Measurements from ENCODE around the gene LAMTOR2. TPM values are rescaled to one million over a fixed set of nuclear protein-coding genes. Genes with fewer than 3 reads are reported as not detected.

LAMTOR2 gene
- total RNA-seq, 1 experiment from 2014 or later: 52.0 TPM

DNA sequence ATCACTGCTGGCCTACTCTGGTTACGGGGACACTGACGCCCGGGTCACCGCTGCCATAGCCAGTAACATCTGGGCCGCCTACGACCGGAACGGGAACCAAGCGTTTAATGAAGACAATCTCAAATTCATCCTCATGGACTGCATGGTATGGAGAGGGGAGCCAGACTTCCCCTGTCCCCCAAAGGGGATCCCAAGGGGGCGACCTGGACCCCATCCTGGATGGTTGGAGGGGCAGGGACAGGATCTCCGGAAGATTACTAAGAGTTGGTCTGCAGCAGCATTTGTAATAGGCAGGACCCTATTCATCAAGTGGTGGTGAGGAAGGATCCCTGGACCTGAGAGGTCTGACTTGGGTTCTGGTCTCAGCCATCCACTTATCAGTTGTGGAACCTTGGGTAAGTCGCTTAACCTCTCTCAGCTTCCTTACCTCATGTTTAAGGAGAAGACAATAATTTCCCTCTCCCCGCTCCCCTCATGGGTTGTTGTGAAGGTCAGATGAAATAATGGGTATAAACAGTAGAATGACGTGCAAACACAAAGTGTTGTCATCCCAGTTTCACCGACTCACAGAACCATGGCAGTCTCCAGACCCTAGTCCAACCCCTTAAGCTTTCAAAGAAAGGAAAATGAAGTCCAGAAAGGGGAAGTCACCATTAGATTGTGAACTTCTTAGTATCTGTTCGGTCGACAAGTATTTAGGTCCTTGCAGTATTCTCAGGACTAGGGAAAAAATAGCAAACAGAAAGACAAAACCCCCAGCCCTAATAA is 883 bp downstream of the LAMTOR2 start:
- no peak for DNase-seq (ENCODE audit: low spot score)
- intact Hi-C loops (cut with micrococcal nuclease; ENCODE audit: unreplicated experiment): no loop called here
- no TSS peak for BruUV-seq (replicated peaks)
- Histone ChIP-seq H3K9me3 (ENCODE audit: low read depth, low read length, poor library complexity, severe bottlenecking) (no peaks in the 10 kb centered on the region), H3K27me3 (replicated peaks; ENCODE audit: insufficient read depth, low read depth, low read length, poor library complexity) (no peaks in the 10 kb centered on the region), H3K36me3 (ENCODE audit: insufficient read depth, low read length, poor library complexity, severe bottlenecking) (peaks cover 5% of the 10 kb centered on the region), H3K27ac (ENCODE audit: low read depth, low read length, poor library complexity, severe bottlenecking) (peak overlapping the region; percentile 95), H3K4me3 (ENCODE audit: low read depth, low read length, poor library complexity, severe bottlenecking) (peak overlapping the region; percentile 99), H3K4me1 (ENCODE audit: insufficient read depth, low read length, poor library complexity, severe bottlenecking) (peaks cover 9% of the 10 kb centered on the region)
- TF ChIP-seq, protein P1, sequence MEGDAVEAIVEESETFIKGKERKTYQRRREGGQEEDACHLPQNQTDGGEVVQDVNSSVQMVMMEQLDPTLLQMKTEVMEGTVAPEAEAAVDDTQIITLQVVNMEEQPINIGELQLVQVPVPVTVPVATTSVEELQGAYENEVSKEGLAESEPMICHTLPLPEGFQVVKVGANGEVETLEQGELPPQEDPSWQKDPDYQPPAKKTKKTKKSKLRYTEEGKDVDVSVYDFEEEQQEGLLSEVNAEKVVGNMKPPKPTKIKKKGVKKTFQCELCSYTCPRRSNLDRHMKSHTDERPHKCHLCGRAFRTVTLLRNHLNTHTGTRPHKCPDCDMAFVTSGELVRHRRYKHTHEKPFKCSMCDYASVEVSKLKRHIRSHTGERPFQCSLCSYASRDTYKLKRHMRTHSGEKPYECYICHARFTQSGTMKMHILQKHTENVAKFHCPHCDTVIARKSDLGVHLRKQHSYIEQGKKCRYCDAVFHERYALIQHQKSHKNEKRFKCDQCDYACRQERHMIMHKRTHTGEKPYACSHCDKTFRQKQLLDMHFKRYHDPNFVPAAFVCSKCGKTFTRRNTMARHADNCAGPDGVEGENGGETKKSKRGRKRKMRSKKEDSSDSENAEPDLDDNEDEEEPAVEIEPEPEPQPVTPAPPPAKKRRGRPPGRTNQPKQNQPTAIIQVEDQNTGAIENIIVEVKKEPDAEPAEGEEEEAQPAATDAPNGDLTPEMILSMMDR (conservative IDR thresholded peaks at IDR 0.05; ENCODE audit: low read depth, low read length): no peak
- TF ChIP-seq EZH2 (IDR thresholded peaks at IDR 0.05; ENCODE audit: borderline replicate concordance, low read depth, low read length, poor library complexity, severe bottlenecking): no peak
- CTCF ChIA-PET: no interaction called here
- POLR2A ChIA-PET (ENCODE audit: low non-redundant PET): no interaction called here

DNA sequence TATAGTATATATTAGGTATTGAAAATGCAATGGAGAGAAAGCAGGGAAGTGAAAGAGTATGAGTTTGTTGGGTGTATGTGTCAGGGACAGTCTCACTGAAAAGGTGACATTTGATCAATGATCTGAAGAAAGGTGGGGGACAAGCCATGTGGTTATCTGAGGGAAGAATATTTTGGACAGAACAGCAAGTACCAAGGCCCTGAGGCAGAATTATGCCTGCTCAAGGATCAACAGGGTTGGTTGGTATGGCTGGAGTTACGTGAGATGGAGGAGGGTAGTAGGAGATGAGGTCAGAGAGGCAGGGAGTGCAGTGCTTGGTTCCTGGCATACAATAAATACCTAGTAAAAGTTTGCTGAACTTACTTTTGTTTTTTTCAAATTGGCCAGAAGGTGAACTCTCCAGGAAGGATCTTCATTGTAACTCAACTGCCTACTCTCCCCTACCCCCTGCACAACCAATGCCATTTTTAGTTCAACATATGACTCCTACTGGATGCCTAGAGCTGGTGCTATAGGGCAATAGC is 1.8 kb downstream of the LAMTOR2 start:
- peaks cover 2% of the 10 kb centered on the region for H3K36me3 ChIP-seq (ENCODE audit: insufficient read depth, low read length, poor library complexity, severe bottlenecking)
- ChIA-PET CTCF (no interaction called here), POLR2A (ENCODE audit: low non-redundant PET) (no interaction called here)
- H3K27me3 ChIP-seq (replicated peaks; ENCODE audit: insufficient read depth, low read depth, low read length, poor library complexity): no peaks in the 10 kb centered on the region
- TF ChIP-seq, protein P1 (conservative IDR thresholded peaks at IDR 0.05; ENCODE audit: low read depth, low read length): no peak
- TF ChIP-seq EZH2 (IDR thresholded peaks at IDR 0.05; ENCODE audit: borderline replicate concordance, low read depth, low read length, poor library complexity, severe bottlenecking): no peak
- no peaks in the 10 kb centered on the region for H3K9me3 ChIP-seq (ENCODE audit: low read depth, low read length, poor library complexity, severe bottlenecking)
- no peak for DNase-seq (ENCODE audit: low spot score)
- no peak overlapping the region for H3K27ac ChIP-seq (ENCODE audit: low read depth, low read length, poor library complexity, severe bottlenecking)
- H3K4me1 ChIP-seq (ENCODE audit: insufficient read depth, low read length, poor library complexity, severe bottlenecking): peaks cover 18% of the 10 kb centered on the region
- no TSS peak for BruUV-seq (replicated peaks)
- intact Hi-C loops (cut with micrococcal nuclease; ENCODE audit: unreplicated experiment): no loop called here
- no peak overlapping the region for H3K4me3 ChIP-seq (ENCODE audit: low read depth, low read length, poor library complexity, severe bottlenecking)

DNA sequence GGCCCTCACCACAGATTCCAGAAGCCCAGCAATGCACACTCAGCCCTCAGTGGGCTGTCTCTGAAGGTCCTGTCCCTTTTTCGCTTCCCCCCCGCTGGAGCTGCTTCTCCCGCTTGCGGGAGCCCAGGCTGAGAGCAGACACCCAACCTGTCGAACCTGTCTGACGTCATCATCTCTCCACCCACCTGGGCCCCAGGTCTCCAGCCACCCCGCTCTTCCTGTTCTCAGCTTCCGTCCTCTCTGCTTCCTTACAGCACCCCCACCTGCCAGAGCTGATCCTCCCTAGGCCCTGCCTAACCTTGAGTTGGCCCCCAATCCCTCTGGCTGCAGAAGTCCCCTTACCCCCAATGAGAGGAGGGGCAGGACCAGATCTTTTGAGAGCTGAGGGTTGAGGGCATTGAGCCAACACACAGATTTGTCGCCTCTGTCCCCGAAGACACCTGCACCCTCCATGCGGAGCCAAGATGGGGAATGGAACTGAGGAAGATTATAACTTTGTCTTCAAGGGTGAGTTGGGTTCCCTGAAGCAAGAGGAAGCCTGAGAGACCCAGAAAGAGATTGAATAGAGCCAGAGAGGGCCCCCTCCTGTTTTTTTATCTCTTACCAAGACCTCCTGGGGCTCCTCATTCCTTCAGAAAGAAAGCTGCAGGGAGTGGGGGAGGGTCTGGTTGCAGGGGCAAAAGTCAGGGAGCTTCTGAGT is 6.5 kb downstream of the LAMTOR2 start, which contains the start of gene RAB25:
TSS of gene RAB25 (plus strand) at position 224 of the 700 bp plus-strand sequence. CDS start at position 465, 241 bp downstream.
- ChIA-PET POLR2A (ENCODE audit: low non-redundant PET) (interaction anchor here (0.6 to 0.7 kb wide), 2 partner anchors 53 to 316 kb away, joined by 3 read pairs; no protein-coding TSS in a partner anchor), CTCF (interaction anchor here (0.6 kb wide), 1 partner anchor 13 kb away, joined by 3 read pairs; no protein-coding TSS in a partner anchor)
- no peaks in the 10 kb centered on the region for H3K36me3 ChIP-seq (ENCODE audit: insufficient read depth, low read length, poor library complexity, severe bottlenecking)
- H3K4me1 ChIP-seq (ENCODE audit: insufficient read depth, low read length, poor library complexity, severe bottlenecking): peaks cover 13% of the 10 kb centered on the region
- no peak for TF ChIP-seq EZH2 (IDR thresholded peaks at IDR 0.05; ENCODE audit: borderline replicate concordance, low read depth, low read length, poor library complexity, severe bottlenecking)
- TF ChIP-seq, protein P1 (conservative IDR thresholded peaks at IDR 0.05; ENCODE audit: low read depth, low read length): no peak
- BruUV-seq (replicated peaks): no TSS peak
- H3K4me3 ChIP-seq (ENCODE audit: low read depth, low read length, poor library complexity, severe bottlenecking): no peak within 1 kb of the TSS
- no peaks in the 10 kb centered on the region for H3K9me3 ChIP-seq (ENCODE audit: low read depth, low read length, poor library complexity, severe bottlenecking)
- peak within 1 kb of the TSS; percentile 64 for H3K27ac ChIP-seq (ENCODE audit: low read depth, low read length, poor library complexity, severe bottlenecking)
- intact Hi-C loops (cut with micrococcal nuclease; ENCODE audit: unreplicated experiment): no loop called here
- no peaks in the 10 kb centered on the region for H3K27me3 ChIP-seq (replicated peaks; ENCODE audit: insufficient read depth, low read depth, low read length, poor library complexity)
- peak; percentile 71 for DNase-seq (ENCODE audit: low spot score)

All from A673 (cell line).